ENCODE results near the gene MCHR1. TPM values are rescaled to one million over a fixed set of nuclear protein-coding genes. Genes with fewer than 3 reads are reported as not detected.

The MCHR1 gene
- total and polyA plus RNA-seq, 4 donors, result 0.23 to 2.4 (median 1.1) TPM

DNA sequence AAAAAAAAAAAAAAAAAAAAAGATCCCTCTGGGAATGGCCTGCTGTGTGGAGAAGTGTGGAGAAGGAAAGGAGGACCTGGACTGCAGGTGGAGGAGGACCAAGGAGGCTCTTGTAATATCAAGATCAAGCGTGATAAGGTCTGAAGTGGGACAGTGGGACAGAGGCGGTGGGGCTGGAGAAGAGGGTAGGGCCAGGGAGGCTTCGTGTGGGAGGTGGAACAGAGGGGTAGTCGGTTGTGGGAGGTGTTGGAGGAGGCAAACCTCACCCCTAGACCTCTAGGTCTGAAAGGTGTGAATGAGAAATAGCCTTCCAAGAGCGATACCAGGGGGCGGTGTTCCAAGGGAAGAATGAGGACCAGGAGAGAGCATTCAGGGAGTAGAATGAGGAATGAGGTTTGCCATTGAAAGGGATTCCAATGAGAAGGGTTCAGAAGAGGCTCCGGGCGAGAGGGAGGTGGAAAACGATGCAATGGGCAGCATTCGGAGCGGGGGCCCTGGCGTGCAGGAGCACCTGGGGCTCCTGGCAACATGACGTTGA is 44.2 kb downstream of the MCHR1 start:
- H3K9me3 ChIP-seq (ENCODE audit: control insufficient read depth in 4 of 4, low read length in 3 of 4), result no peaks in the 10 kb centered on the region
- no peak overlapping the region for H3K4me3 ChIP-seq (ENCODE audit: low read depth in 1 of 3, low read length in 3 of 3)
- no peaks in the 10 kb centered on the region for H3K36me3 ChIP-seq (ENCODE audit: control insufficient read depth in 4 of 4, insufficient read depth in 3 of 4, low read depth in 1 of 4, low read length in 3 of 4)
- no peak overlapping the region for H3K27ac ChIP-seq (ENCODE audit: low read depth in 1 of 2, low read length in 2 of 2)
- no peak for DNase-seq (ENCODE audit: low spot score)
- no peaks in the 10 kb centered on the region for H3K4me1 ChIP-seq (ENCODE audit: control insufficient read depth in 4 of 4, insufficient read depth in 4 of 4, low read length in 3 of 4)
- WGBS, result 88% methylated on average over 13 of the region's 13 CpGs
- no peaks in the 10 kb centered on the region for H3K27me3 ChIP-seq (ENCODE audit: control insufficient read depth in 4 of 4, insufficient read depth in 4 of 4, low read length in 3 of 4)
- TF ChIP-seq, protein P1, sequence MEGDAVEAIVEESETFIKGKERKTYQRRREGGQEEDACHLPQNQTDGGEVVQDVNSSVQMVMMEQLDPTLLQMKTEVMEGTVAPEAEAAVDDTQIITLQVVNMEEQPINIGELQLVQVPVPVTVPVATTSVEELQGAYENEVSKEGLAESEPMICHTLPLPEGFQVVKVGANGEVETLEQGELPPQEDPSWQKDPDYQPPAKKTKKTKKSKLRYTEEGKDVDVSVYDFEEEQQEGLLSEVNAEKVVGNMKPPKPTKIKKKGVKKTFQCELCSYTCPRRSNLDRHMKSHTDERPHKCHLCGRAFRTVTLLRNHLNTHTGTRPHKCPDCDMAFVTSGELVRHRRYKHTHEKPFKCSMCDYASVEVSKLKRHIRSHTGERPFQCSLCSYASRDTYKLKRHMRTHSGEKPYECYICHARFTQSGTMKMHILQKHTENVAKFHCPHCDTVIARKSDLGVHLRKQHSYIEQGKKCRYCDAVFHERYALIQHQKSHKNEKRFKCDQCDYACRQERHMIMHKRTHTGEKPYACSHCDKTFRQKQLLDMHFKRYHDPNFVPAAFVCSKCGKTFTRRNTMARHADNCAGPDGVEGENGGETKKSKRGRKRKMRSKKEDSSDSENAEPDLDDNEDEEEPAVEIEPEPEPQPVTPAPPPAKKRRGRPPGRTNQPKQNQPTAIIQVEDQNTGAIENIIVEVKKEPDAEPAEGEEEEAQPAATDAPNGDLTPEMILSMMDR (IDR thresholded peaks at IDR 0.05; ENCODE audit: low read depth, low read length, missing input control), result no peak
- TF ChIP-seq GABPA (IDR thresholded peaks at IDR 0.05 in 1 of 2, conservative IDR thresholded peaks at IDR 0.05 in 1 of 2), result no peak
- no peak for TF ChIP-seq FOXA2 (IDR thresholded peaks at IDR 0.05)
- no peak for TF ChIP-seq FOXA1 (IDR thresholded peaks at IDR 0.05)
- TF ChIP-seq, protein P2, sequence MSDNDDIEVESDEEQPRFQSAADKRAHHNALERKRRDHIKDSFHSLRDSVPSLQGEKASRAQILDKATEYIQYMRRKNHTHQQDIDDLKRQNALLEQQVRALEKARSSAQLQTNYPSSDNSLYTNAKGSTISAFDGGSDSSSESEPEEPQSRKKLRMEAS (IDR thresholded peaks at IDR 0.05), result no peak
- no peak for TF ChIP-seq RAD21 (IDR thresholded peaks at IDR 0.05)
- TF ChIP-seq HNF4G (IDR thresholded peaks at IDR 0.05), result no peak
- TF ChIP-seq, protein P3, sequence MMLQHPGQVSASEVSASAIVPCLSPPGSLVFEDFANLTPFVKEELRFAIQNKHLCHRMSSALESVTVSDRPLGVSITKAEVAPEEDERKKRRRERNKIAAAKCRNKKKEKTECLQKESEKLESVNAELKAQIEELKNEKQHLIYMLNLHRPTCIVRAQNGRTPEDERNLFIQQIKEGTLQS (IDR thresholded peaks at IDR 0.05), result no peak
- TF ChIP-seq TAF1 (conservative IDR thresholded peaks at IDR 0.05), result no peak
- no peak for TF ChIP-seq RXRA (IDR thresholded peaks at IDR 0.05)
- no peak for TF ChIP-seq NR2F2 (IDR thresholded peaks at IDR 0.05)
- no peak for TF ChIP-seq YY1 (IDR thresholded peaks at IDR 0.05)
- no peak overlapping the region for H3K9ac ChIP-seq (ENCODE audit: low read depth in 1 of 2, low read length in 2 of 2)

DNA sequence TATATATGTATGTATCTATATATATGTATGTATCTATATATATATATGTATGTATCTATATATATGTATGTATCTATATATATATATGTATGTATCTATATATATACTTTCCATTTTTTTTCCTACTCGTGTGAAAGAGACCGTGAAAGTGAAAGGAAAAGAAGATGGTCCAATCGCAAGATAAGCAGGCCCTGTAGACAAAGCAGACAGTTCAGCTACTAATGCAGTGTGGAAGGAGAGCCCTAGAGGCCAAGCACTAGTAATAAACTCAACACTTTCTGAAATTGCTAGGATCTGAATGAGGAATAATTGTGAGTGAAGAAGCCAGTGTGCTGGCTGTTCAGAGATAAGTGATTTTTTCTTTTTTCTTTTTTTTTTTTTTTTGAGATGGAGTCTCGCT is 47.2 kb downstream of the MCHR1 start:
- 45% methylated on average over 4 of the region's 4 CpGs for WGBS
- Histone ChIP-seq H3K27me3 (ENCODE audit: control insufficient read depth in 4 of 4, insufficient read depth in 4 of 4, low read length in 3 of 4) (no peaks in the 10 kb centered on the region), H3K27ac (ENCODE audit: low read depth in 1 of 2, low read length in 2 of 2) (no peak overlapping the region), H3K4me1 (ENCODE audit: control insufficient read depth in 4 of 4, insufficient read depth in 4 of 4, low read length in 3 of 4) (peaks cover 0 to 1% (median 0%) of the 10 kb centered on the region in 4 donors), H3K9me3 (ENCODE audit: control insufficient read depth in 4 of 4, low read length in 3 of 4) (no peaks in the 10 kb centered on the region), H3K4me3 (ENCODE audit: low read depth in 1 of 3, low read length in 3 of 3) (no peak overlapping the region), H3K36me3 (ENCODE audit: control insufficient read depth in 4 of 4, insufficient read depth in 3 of 4, low read depth in 1 of 4, low read length in 3 of 4) (no peaks in the 10 kb centered on the region), H3K9ac (ENCODE audit: low read depth in 1 of 2, low read length in 2 of 2) (no peak overlapping the region)
- DNase-seq (ENCODE audit: low spot score), result no peak
- TF ChIP-seq RAD21 (IDR thresholded peaks at IDR 0.05), result peak; percentile 11 to 53
- TF ChIP-seq, protein P4, sequence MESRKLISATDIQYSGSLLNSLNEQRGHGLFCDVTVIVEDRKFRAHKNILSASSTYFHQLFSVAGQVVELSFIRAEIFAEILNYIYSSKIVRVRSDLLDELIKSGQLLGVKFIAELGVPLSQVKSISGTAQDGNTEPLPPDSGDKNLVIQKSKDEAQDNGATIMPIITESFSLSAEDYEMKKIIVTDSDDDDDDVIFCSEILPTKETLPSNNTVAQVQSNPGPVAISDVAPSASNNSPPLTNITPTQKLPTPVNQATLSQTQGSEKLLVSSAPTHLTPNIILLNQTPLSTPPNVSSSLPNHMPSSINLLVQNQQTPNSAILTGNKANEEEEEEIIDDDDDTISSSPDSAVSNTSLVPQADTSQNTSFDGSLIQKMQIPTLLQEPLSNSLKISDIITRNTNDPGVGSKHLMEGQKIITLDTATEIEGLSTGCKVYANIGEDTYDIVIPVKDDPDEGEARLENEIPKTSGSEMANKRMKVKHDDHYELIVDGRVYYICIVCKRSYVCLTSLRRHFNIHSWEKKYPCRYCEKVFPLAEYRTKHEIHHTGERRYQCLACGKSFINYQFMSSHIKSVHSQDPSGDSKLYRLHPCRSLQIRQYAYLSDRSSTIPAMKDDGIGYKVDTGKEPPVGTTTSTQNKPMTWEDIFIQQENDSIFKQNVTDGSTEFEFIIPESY (IDR thresholded peaks at IDR 0.05), result no peak
